ENCODE measurements around the gene PPP2R1A.

- TF ChIP-seq CTCF (IDR thresholded peaks at IDR 0.05; ENCODE audit: low read depth, low read length, poor library complexity, severe bottlenecking) (no peak), EZH2phosphoT487 (IDR thresholded peaks at IDR 0.05; ENCODE audit: borderline replicate concordance, low read length) (no peak)
These were observed 6.6 kb downstream of the PPP2R1A start for GRCh38 chr19:52196256-52196967.
